NT2/D1 (cell line): ENCODE measurements around the gene SARM1.

Experiments used
- DNase-seq: peaks from one replicate; pipeline ENCODE4 v3.0.0-alpha.2; 2011; ENCODE audit warnings: low read depth, low spot score
- H3K27me3 ChIP-seq: 2 replicates; pipeline ENCODE4 v1.6.0; 2011; ENCODE audit warnings: mild to moderate bottlenecking; ENCODE audit not compliant: insufficient read length, insufficient read depth
- H3K36me3 ChIP-seq: 2 replicates; pipeline ENCODE4 v1.6.1; 2011; ENCODE audit warnings: mild to moderate bottlenecking, low read length, mixed read lengths; ENCODE audit not compliant: insufficient read depth, insufficient read length
- H3K4me1 ChIP-seq: 2 replicates; pipeline ENCODE4 v1.5.1; 2011; ENCODE audit not compliant: insufficient read depth, insufficient read length
- H3K4me3 ChIP-seq: 2 replicates; pipeline ENCODE4 v1.5.1; 2011; ENCODE audit warnings: low read depth; ENCODE audit not compliant: insufficient read length
- H3K9ac ChIP-seq: 2 replicates; pipeline ENCODE4 v1.6.0; 2011; ENCODE audit warnings: low read depth; ENCODE audit not compliant: insufficient read length
- H3K9me3 ChIP-seq: 2 replicates; pipeline ENCODE4 v1.5.1; 2011; ENCODE audit warnings: mild to moderate bottlenecking, low read length; ENCODE audit not compliant: insufficient read depth
- SUZ12 ChIP-seq: IDR thresholded peaks from 2 replicates; pipeline ENCODE4 v1.6.1; 2011; ENCODE audit not compliant: insufficient read length, insufficient read depth; ENCODE audit errors: extremely low read depth
- YY1 ChIP-seq: IDR thresholded peaks from 2 replicates; pipeline ENCODE4 v1.6.1; 2011; ENCODE audit not compliant: insufficient read length, insufficient read depth
- ZNF274 ChIP-seq: IDR thresholded peaks from 2 replicates; pipeline ENCODE4 v1.6.1; 2011; ENCODE audit warnings: mild to moderate bottlenecking, low read depth, low read length

SARM1 gene

GRCh38 chr17:28348979-28349378 is 22.5 kb upstream of the SARM1 start:
- TF ChIP-seq SUZ12 (no peak), YY1 (no peak), ZNF274 (no peak)
- no peak for DNase-seq

DNA sequence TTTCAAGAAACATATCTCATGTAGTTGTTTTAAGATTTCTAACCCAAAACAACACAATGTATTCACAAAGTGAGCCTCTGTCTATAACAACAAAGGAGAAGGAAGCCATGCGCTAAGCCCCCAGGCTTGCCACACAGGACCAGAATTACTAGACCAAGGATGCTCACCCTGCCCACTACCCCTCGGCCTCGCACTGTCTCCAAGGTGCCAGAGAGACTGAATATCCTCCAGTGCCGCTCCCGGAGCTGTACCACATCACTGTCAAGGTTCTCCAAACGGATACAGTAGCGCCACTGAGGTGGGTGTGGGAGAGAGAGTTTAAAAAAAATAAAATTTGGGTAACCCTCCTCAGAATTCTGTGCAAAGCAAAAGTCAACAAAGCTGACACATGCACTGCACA is 21.2 kb upstream of the SARM1 start:
- peaks cover 92% of the 10 kb centered on the region for H3K36me3 ChIP-seq

More at GRCh38 chr17:28348979-28349378, 22.5 kb upstream of the SARM1 start:
- peaks cover 6% of the 10 kb centered on the region for H3K4me1 ChIP-seq
- no peak overlapping the region for H3K4me3 ChIP-seq
- no peak overlapping the region for H3K9ac ChIP-seq
- no peaks in the 10 kb centered on the region for H3K9me3 ChIP-seq
- H3K36me3 ChIP-seq, result peaks cover 94% of the 10 kb centered on the region
- no peaks in the 10 kb centered on the region for H3K27me3 ChIP-seq

DNA sequence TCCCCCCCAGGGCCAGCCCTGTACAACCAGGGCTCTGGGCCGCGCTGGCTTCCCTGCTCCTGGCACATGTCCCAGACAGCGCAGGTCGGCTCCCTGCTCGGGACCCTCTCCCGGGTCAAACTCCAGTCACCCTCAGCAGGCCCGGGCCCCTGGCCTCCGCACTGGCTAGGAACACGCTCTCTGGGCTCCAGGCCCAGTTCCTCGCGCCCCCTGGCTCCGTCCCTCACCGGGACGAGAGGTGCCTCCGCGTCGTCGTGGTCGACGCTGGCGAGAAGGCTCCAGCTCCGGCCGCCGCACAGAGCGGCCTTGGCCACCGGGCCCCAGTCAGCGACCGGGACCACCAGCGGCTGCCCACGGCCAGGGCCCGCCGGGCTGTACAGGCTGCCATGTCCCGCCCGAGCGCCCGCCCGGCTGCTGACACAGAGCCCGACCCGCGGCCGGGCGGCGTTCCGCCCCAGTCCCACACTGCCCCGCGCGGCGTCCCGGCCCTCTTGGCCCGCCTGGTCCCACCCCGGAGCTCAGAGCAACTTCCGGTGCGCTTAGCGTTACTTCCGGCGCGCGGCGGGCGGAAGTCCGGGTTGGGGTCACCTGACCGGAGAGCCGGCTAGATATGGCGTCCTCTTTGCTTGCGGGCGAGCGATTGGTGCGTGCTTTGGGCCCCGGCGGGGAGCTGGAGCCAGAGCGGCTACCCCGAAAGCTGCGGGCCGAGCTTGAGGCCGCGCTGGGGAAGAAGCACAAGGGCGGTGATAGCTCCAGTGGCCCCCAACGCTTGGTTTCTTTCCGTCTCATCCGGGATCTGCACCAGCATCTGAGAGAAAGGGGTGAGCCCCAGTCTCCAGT is 14.2 kb upstream of the SARM1 start, which contains the start of gene POLDIP2:
Gene POLDIP2 (minus strand): TSS at position 467 of the 840 bp plus-strand sequence. CDS start 79 bp downstream, at position 388.
- peak within 1 kb of the TSS; percentile 93 for H3K4me3 ChIP-seq
- no peaks in the 10 kb centered on the region for H3K4me1 ChIP-seq
- H3K9ac ChIP-seq, result peak within 1 kb of the TSS; percentile 99
- H3K27me3 ChIP-seq, result no peaks in the 10 kb centered on the region
- DNase-seq, result peak; percentile 82
- H3K36me3 ChIP-seq, result peaks cover 68% of the 10 kb centered on the region
- no peaks in the 10 kb centered on the region for H3K9me3 ChIP-seq
- TF ChIP-seq YY1, result peak; percentile 75
- no peak for TF ChIP-seq SUZ12
- TF ChIP-seq ZNF274, result no peak

More for the DNA sequence above, 21.2 kb upstream of the SARM1 start:
- TF ChIP-seq ZNF274 (no peak), YY1 (no peak), SUZ12 (no peak)
- DNase-seq, result no peak
- Histone ChIP-seq H3K4me1 (peaks cover 6% of the 10 kb centered on the region), H3K4me3 (no peak overlapping the region), H3K9me3 (no peaks in the 10 kb centered on the region), H3K27me3 (no peaks in the 10 kb centered on the region), H3K9ac (no peak overlapping the region)

DNA sequence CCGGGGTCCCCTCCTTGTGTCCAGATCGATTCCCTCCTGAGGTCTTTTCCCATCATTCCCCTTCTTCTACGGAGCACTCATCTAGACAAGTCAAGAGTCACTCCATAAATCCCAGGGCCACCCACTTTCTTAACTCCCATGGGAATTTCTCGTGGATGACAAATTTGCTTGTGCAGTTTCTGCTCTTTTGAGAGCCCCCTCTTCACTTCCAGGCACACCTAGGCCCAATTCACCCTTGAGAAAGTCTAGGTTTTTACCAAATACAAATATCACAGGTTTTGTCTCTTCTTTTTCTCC is 13.6 kb upstream of the SARM1 start:
- H3K9me3 ChIP-seq, result no peaks in the 10 kb centered on the region
- no peaks in the 10 kb centered on the region for H3K4me1 ChIP-seq
- no peaks in the 10 kb centered on the region for H3K27me3 ChIP-seq
- H3K9ac ChIP-seq, result peak overlapping the region; percentile 97
- peaks cover 71% of the 10 kb centered on the region for H3K36me3 ChIP-seq
- TF ChIP-seq YY1, result no peak
- TF ChIP-seq ZNF274, result no peak
- TF ChIP-seq SUZ12, result no peak
- H3K4me3 ChIP-seq, result peak overlapping the region; percentile 93
- DNase-seq, result no peak

DNA sequence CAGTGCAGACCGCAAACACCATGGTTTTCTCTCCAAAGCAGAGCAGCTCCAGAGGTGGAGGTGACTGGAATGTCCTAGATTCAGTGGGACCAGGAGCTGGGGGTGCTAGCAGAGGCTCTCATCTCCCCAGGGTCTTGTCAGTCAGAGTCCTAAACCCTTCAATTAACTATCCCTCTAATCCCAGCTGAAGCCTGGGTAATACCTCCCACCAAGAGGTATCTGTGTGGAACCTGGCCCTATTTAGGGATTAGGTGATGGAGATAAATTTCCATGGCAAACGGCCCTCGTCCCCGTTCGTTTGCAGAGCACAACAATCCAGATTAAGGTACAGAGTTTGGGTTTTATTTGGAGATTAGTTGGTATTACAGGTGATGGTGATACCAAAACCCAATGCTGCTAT is 8.3 kb upstream of the SARM1 start:
- no peak for DNase-seq
- no peaks in the 10 kb centered on the region for H3K9me3 ChIP-seq
- peaks cover 73% of the 10 kb centered on the region for H3K36me3 ChIP-seq

DNA sequence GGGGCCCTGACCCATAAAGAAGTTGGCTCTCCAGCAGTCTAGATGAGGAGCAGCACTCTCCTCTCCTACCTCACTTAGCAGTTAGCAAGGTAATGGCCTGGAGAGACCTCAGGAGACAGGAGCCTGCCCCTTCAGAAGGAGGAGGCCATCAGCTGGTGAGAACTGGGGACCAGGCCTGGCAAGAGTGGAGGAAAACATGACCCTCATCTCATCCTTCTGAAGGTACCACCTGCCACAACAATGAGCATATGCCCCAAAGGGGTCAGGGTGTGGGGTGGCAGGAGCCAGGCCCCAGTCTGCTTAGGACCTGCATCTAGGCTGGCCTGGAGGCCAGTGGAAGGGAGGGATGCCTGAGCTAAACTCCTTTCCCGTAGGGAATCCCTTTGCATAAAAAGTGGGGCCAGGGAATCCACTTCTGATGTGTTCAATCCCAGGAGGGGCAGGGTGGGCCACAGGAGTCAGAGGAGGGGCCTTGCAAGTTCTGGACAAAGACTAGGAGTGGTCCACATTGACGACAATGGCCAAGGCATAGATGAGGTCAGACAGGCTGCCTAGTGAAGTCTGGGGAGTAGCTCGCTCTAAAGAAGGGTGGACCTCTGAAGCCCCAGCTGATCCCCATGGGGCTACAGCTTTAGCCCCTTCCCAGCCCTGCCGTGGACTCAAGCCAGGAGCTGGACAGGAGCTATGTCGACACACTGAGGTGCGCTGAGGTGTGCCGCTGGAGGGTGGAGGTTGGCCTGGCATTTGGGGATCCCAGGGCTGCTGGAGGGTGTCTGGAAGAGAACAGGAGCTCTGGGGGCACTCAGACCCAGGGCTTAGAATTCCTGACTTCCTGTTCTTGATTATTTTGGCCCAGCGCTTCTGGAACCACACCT is 7.5 kb upstream of the SARM1 start:
- peaks cover 64% of the 10 kb centered on the region for H3K36me3 ChIP-seq
- no peaks in the 10 kb centered on the region for H3K4me1 ChIP-seq
- H3K27me3 ChIP-seq, result no peaks in the 10 kb centered on the region
- no peak for TF ChIP-seq SUZ12
- TF ChIP-seq ZNF274, result no peak
- TF ChIP-seq YY1, result no peak
- H3K9me3 ChIP-seq, result no peaks in the 10 kb centered on the region
- no peak overlapping the region for H3K9ac ChIP-seq
- no peak for DNase-seq
- H3K4me3 ChIP-seq, result no peak overlapping the region

More for the DNA sequence above, 8.3 kb upstream of the SARM1 start:
- Histone ChIP-seq H3K4me3 (no peak overlapping the region), H3K27me3 (no peaks in the 10 kb centered on the region), H3K9ac (no peak overlapping the region), H3K4me1 (no peaks in the 10 kb centered on the region)
- TF ChIP-seq YY1 (no peak), ZNF274 (no peak), SUZ12 (no peak)

- peaks cover 62% of the 10 kb centered on the region for H3K36me3 ChIP-seq
- DNase-seq, result no peak
Observed at GRCh38 chr17:28364665-28365363, 6.7 kb upstream of the SARM1 start, which contains the start of gene SEBOX. SEBOX (minus strand) TSS chr17:28365199; CDS start chr17:28365151, 48 bp downstream.

More at GRCh38 chr17:28364665-28365363, 6.7 kb upstream of the SARM1 start, which contains the start of gene SEBOX:
- Histone ChIP-seq H3K4me3 (no peak within 1 kb of the TSS), H3K27me3 (no peaks in the 10 kb centered on the region), H3K4me1 (peaks cover 6% of the 10 kb centered on the region), H3K9me3 (no peaks in the 10 kb centered on the region), H3K9ac (no peak within 1 kb of the TSS)
- TF ChIP-seq YY1, result no peak
- no peak for TF ChIP-seq SUZ12
